ENCODE results near the gene NCR2. TPM values are rescaled to one million over a fixed set of nuclear protein-coding genes. Genes with fewer than 3 reads are reported as not detected.

NCR2 gene
- total RNA-seq: not detected

GRCh38 chr6:41335296-41335695 lies at the start of gene NCR2:
Gene NCR2, plus strand, starts transcription at chr6:41335608. Its CDS starts 269 bp downstream, at chr6:41335877.

GRCh38 chr6:41286544-41287346 lies 48.7 kb upstream of the NCR2 start, which contains the start of gene TREM1:
Gene TREM1, minus strand, starts transcription at chr6:41286682. Its CDS starts 27 bp downstream, at chr6:41286655.

Small RNA genes lying within 50 kb of the gene (small RNA-seq; reads per million reads assigned to genes)
- not detected for gene RNU6-643P

Other genes with a start within 250 kb of the NCR2 start
- not detected for gene TREML1, start 181.3 kb upstream of the NCR2 start, total RNA-seq
- 8.5 TPM for gene TREM2, start 172.5 kb upstream of the NCR2 start, total RNA-seq
- gene TREML2, start 134.5 kb upstream of the NCR2 start, total RNA-seq: not detected
- not detected for gene TREML4, start 107.3 kb upstream of the NCR2 start, total RNA-seq
- not detected for gene TREM1, start 48.9 kb upstream of the NCR2 start, total RNA-seq
- 2.1 TPM for gene FOXP4, start 210.8 kb downstream of the NCR2 start, total RNA-seq

Data from diencephalon (tissue), 1 donor.